HG02588 (cell line): ENCODE data around the gene RPTOR.

Experiments used
- ATAC-seq: cut with Tn5 transposase; IDR thresholded peaks from one replicate; pipeline ENCODE4 v1.9.1; 2021; ENCODE audit warnings: mild to moderate bottlenecking, moderate library complexity; ENCODE audit not compliant: unreplicated experiment

The RPTOR gene

DNA sequence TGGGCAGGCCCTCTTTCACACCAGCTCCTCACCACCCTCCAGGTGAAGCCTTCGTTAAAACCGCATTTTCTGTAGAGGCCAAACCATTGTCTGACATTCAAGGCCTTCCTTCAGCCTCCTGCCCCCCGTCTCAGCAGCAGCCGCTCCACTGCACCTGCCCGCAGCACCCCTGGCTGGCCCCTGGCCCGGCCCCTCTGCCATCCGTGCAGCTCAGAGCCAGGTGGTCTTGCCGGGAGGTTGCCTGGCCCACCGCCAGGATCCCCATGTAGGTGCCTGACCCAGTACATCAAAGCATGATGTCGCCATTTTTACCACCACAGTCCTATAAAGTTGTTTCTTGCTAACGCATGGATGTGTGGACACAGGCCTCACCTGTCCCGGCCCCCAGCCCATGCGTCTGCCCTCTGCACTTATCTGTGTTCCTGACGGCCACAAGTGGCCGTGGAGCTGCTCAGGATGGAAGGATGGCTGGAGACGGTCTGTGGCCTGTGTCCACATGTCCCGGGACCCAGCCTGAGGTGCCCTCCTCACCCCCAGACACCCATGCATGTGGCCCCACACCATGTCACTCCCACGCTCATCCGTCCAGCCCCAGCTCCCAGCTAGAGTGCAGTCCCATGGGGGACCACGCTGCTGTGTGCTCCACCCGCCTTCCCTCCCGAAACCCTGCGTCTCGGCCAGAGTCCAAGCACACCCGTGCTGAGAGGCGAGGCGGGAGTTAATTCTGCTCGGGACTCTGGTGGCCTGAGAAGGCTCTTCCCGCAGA, 357.7 kb downstream of the RPTOR start:
- ATAC-seq: no peak

DNA sequence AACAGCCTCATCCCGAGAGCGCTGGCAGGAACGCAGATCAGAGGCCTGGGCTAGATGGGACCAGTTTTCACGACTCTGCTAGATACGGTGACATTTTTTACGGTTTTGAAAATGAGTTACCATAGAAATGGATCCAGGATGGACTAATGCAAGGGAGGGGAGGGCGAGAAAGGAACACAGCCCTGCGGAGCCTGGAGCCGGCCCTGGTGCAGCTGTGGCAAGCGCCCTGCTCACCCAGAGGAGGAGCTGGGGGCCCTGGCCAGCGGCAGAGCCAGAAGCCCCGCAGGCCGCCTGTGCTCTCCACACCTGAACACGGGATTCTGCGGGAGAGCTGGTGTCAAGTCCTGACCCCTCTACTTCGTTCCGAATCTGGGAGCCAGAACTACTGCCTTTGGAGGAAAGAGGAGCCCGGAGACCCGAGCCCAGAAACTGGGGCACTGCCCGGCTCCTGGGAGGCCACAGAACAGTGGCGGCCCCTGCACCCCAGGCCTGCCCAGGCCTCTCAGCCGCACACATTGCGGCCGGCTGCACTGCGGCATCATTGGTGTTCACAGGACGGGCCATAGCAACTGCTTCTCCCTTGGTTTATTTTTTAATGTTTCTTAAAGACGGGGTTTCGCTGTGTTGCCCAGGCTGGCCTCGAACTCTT, 358.4 kb downstream of the RPTOR start:
- no peak for ATAC-seq

DNA sequence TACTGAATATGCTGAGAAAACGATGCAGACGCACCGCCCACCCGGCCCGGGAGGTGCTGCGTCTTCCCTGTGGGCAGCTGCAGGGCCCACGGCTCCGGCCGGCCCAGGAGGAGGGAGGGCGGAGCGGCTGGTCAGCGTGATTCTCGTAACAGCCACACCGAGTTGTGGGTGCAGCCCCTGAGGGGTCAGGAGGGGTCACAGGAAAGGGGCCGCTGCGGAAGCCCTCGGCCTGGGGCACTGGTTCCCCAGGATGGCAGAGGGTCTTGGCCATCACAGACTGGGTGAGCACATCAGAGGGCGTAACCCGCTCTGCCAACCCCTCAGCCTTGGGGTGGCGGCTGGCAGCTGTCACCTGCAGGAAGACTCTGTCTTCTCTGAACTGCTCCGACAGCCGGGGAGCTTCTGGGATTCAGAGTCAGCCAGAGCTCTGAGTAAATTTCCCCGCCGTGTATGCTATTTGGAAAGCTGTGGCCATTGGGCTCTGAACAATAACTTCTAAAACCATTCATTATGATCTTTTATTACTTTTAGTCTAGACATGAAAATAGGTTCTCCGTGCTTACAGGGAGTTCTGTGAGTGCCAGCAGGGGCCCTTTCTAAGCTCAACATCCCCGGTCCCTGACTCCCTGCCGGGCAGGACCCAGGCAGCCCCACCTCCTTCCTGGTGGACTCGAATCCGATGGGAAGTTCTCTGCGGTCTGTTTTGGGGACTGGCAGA, 359.6 kb downstream of the RPTOR start:
- ATAC-seq: no peak

- no peak for ATAC-seq
These were observed 361.1 kb downstream of the RPTOR start for GRCh38 chr17:80905586-80906230.

GRCh38 chr17:80906364-80907259, 362.0 kb downstream of the RPTOR start:
- no peak for ATAC-seq

DNA sequence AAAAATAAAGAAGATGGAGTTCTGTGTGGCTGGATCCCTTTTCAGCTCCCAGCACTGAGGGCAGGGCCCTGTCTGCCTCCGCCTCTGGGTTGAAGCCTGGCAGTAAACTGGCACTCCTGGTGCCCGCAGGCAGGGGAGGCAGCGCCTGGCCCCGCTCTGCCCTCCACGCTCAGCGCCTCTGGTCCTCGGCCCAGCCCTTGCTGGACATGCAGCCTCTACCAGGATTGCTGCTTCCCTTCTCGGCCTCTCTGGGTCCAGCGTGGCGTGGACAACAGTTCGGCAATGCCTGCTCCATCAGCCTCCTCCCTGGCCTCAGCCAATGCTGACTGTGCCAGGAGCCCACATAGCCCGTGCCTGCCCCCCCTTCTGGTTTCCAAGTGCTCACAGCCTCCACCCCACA, 362.6 kb downstream of the RPTOR start:
- ATAC-seq: no peak

DNA sequence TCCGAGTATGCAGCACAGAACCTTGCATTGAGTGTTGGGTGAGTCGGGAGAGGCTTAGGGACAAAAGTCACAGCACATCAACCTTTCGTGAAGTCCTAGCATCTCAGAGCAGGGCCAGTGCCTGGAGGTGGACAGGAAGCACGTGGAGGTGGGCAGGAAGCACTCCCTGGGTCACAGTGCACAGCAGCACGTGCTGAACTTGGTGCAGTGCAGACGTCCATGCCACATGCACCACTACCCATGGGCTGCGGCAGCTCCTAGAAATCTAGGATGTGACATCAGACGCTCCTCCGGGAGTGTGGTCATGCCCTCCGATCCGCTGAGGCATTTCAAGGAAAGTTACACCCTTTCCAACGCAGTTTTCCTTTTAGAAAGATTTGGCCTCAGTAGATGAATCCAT, 363.6 kb downstream of the RPTOR start:
- ATAC-seq: no peak

DNA sequence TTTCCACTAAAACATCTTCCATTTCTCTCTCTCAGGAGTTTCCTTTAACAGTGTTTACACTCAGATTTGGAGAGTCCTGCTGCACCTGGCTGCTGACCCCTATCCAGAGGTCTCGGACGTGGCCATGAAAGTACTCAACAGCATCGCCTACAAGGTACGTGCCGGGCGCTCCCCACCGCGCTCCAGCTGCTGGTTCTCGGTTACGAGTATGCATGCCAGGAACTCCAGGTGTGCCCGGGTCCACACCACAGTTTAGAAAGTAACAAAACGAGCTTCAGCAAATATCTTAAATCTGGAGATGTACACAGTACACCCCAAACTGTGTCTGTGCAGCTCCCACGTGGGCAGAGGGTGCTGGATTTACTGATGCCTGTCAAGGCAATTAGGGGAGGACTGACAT, 364.1 kb downstream of the RPTOR start:
- no peak for ATAC-seq

DNA sequence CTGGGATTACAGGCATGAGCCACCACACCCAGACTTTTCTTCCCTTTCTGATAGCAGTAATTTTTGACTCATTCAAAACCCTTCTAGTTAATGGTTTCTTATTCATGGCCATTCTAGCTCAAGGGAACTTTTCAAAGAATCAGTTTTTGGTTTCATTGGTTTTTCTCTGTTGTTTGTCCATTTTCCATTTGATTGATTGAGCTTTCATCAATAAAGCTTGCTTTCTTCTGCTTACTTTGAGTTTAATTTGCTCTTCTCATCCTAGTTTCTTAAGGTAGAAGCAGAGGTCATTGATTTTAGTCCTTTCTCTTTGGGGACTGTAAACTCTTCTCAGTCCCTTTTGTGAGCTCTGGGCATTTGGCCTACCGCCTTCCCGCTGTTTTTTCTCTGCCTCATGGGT, 365.0 kb downstream of the RPTOR start:
- no peak for ATAC-seq

GRCh38 chr17:80910043-80910442, 365.4 kb downstream of the RPTOR start:
- ATAC-seq: no peak

DNA sequence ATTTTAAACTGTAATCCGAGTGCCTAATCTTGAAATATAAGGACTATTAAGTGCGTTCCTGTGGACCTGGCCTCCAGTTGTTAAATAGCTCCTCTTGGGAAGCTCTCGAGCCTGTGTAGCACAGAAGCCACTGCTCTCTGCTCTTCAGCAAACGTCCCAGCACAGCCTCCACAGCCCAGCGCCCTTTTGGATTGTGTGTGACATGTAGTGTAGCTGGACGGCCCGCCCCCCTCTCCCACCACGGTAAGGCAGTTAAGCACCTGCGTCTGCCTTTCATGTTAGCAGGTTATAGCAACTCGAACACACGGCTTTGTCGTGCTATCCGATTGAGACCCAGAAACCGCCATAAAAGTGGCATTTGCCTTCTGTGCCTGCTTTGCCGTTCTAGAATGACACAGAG, 367.8 kb downstream of the RPTOR start:
- no peak for ATAC-seq

- ATAC-seq: no peak
These were observed 369.5 kb downstream of the RPTOR start for GRCh38 chr17:80913928-80914821.

DNA sequence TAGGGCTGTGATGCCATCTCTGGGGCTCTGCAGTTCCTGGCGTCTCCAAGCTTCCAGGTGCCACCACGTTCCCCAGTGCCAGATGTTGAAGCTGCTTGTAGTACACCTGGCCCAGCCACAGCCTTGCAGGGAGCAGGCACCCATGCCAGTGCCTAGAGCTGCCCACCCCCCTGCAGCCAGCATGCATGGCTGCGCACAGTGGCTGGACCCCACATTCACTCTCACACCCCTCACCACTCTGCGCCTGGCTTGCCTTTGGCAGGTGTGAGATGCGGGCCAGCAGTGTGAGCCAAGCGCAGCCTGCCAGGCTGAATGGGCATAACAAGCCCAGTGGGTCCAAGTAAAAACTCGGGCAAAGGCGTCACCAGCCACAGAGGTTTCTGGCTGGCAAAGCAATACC, 371.6 kb downstream of the RPTOR start:
- ATAC-seq: no peak

DNA sequence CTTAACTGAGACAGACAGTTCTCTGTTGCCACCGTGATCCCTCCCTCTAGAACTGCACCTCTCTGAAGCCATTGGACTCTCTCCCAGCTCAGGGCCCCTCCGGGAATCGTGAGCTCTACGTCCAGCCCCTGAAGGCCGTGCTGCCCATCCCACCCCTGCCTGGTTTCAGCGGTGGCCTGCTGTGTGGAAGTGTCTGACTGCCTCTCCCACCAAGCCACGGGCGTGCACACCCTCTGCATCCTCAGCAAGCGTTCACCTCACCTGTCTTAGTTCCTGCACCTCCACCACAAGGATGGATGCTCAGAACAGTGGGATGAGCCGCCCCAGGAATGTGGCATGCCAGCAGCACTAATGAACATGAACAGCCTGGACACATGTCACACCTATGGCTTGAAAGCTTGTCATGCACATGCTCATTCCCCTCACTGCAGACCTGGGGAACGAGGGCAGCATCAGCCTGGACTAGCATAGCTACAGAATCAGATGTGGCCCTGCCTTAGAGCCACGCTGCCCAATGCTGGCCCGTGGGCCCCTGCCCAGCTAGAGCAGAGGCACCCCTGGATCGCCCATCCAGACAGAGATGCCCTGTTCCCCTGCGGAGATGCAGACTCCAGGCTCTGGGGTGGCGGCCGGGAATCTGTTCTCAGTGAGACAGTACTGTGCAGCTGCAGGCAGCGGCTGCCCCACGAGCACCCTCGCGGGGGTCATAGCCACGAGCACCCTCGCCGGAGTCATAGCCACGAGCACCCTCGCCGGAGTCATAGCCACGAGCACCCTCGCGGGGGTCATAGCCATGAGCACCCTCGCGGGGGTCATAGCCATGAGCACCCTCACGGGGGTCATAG, 373.3 kb downstream of the RPTOR start:
- ATAC-seq: no peak

DNA sequence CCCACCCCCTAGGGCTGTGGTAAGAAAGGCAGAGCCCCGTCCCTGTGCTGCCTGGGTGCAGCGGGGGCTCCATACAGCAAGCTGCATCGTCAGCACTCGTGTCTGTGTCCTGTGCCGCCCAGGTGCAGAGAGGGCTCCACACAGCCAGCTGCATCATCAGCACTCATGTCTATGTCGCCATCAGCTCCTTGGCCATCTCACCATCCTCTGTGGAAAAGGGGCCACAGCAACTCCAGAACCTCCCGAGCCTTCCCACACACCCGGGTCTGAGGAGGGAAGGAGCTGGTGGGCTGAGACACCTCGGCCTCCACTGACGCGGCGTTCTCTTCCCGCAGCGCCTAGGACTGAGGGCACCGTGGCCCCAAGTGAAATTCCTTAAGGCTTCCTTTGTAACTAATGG, 374.1 kb downstream of the RPTOR start:
- no peak for ATAC-seq

GRCh38 chr17:80919331-80920311, 375.0 kb downstream of the RPTOR start:
- ATAC-seq: no peak

DNA sequence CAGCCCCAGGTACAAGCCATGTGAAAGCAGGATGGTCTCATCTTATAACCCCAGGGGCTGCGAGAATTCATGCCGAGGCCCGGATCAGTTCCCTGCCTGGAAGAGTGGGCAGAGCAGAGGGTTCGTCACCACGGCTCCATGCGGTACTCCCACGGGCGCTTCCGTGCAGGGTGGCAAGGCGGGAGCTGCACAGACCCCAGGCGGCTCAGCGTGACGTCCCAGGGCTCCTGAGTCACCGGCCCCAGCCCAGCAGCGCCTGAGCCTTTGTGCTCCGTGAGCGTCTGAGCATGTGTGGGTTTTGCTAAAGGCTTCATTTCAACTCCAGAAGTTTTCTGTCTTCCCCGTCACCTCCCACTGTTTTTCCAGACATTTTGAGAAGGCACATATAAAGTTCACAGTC, 375.8 kb downstream of the RPTOR start:
- ATAC-seq: no peak
